ENCODE results near the gene TRMT44. TPM values are rescaled to one million over a fixed set of nuclear protein-coding genes. Genes with fewer than 3 reads are reported as not detected.

The TRMT44 gene
- total RNA-seq, 1 experiment from 2014 or later = 25.8 TPM

DNA sequence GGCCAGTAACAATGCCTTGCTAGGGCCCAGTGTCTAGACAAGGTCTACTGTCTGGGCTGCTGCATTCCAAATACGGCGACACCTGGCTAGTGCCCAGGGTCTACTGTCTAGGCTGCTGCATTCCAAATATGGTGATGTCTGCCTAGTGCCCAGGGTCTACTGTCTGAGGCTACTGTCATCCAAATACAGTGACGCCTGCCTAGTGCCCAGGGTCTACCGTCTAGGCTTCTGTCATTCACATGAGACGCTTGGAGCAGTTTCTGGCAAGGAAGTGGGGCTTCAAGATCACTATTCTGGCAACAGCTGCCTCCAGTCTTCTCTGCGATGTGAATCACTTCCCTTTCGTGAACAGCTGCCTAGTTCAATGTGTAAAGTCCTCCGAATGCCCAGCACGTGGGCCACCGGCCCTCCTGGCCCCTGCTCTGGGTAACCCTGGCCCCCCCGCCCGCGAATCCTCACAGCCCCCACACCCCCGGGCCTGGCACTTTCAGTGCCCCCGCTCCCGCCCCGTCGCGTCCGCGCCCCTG is 12.8 kb upstream of the TRMT44 start:
- no peak for TF ChIP-seq ELF1 (IDR thresholded peaks at IDR 0.05; ENCODE audit: borderline replicate concordance, low read depth)
- peak; percentile 60; the same call in 1 of the 2 replicates for TF ChIP-seq SRF (IDR thresholded peaks at IDR 0.05; ENCODE audit: low read depth)
- Histone ChIP-seq H3K9ac (ENCODE audit: low read length) (peak overlapping the region; percentile 78), H3K79me2 (ENCODE audit: insufficient read depth, low read length) (no peaks in the 10 kb centered on the region), H3K9me3 (ENCODE audit: control insufficient read depth in 1 of 2, insufficient read depth in 1 of 2, low read depth in 1 of 2, low read length in 2 of 2) (no peaks in the 10 kb centered on the region), H3K36me3 (ENCODE audit: control insufficient read depth in 1 of 2, insufficient read depth in 2 of 2, low read length in 2 of 2) (no peaks in the 10 kb centered on the region), H2AFZ (ENCODE audit: low read depth, low read length, poor library complexity, severe bottlenecking) (no peak overlapping the region), H3K27me3 (ENCODE audit: insufficient read depth, low read length) (no peaks in the 10 kb centered on the region), H3K4me3 (replicated peaks in 1 of 2; ENCODE audit: low read depth in 1 of 2, low read length in 2 of 2) (peak overlapping the region; percentile 78 to 81), H3K4me2 (ENCODE audit: low read length) (peak overlapping the region; percentile 95), H3K4me1 (ENCODE audit: control insufficient read depth in 1 of 2, insufficient read depth in 2 of 2, low read length in 2 of 2) (peaks cover 5 to 16% of the 10 kb centered on the region in 2 experiments; a peak in 2 of 4 replicates), H3K9me2 (ENCODE audit: insufficient read depth) (no peaks in the 10 kb centered on the region), H4K20me1 (ENCODE audit: insufficient read depth) (no peaks in the 10 kb centered on the region), H3K27ac (ENCODE audit: low read depth, low read length) (no peak overlapping the region; the same call in 1 of the 2 replicates)
- ChIA-PET POLR2A (interaction anchor here (0.7 to 0.8 kb wide), 2 partner anchors 8 to 13 kb away, joined by 3 read pairs; partner anchors contain the start of genes ACOX3 and TRMT44), CTCF (interaction anchor here (1.2 to 1.6 kb wide), 3 partner anchors 17 to 119 kb away, joined by 4 to 10 read pairs (median 5); no protein-coding TSS in a partner anchor), RAD21 (ENCODE audit: low non-redundant PET in 1 of 2, low total read pairs in 2 of 2, uncharacterized antibody in 2 of 2, unreplicated experiment in 2 of 2) (no interaction called here)
- DNase-seq (ENCODE audit: low read depth, low spot score) = no peak
- no TSS peak for BruUV-seq (replicated peaks)
- ATAC-seq = peak; percentile 33
- intact Hi-C loops (cut with micrococcal nuclease) = loop anchor here (1.0 kb wide), 1 partner anchor 12 kb away; the partner anchor contains the start of genes ACOX3 and TRMT44

DNA sequence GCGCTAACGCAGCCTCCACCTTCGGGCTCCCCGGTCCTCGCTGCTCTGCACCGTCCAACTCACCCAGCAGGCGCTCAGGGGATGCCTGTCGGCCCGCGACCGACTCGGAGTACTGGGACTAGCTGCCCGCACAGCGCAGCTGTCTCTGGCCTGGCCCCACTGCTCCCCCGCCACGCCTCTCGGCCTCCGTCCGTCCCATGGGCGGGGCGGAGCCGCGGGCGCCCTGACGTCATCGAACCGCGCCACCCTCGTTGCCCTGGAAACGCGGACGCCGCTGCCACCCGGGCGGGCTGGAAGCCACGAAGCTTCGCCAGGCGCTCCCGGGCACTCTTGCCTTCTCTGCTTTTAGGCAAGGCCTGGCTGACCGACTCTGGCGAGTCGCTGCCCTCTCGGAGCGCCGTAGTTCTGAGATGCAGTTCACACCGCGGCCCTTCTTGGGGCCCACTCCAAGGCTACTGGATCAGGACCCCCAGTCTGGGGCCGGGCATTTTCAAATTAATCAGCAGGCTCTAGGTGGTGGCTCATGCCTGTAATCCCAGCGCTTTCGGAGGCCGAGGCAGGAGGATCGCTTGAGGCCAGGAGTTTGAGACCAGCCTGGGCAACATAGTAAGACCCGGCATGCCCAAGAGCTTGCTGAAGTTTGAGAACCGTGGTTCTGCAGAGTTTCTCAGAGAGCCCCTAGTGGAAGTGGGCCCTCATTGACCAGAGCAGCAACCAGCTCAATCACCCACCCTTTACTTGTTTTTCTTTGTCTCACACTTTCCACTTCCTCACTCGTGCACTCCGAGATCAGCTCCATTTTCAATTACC is 12.1 kb upstream of the TRMT44 start:
- Histone ChIP-seq H3K36me3 (ENCODE audit: control insufficient read depth in 1 of 2, insufficient read depth in 2 of 2, low read length in 2 of 2) (no peaks in the 10 kb centered on the region), H3K27ac (ENCODE audit: low read depth, low read length) (no peak overlapping the region; the same call in 1 of the 2 replicates), H3K9me3 (ENCODE audit: control insufficient read depth in 1 of 2, insufficient read depth in 1 of 2, low read depth in 1 of 2, low read length in 2 of 2) (no peaks in the 10 kb centered on the region), H3K4me3 (replicated peaks in 1 of 2; ENCODE audit: low read depth in 1 of 2, low read length in 2 of 2) (peak overlapping the region; percentile 78 to 81), H3K4me1 (ENCODE audit: control insufficient read depth in 1 of 2, insufficient read depth in 2 of 2, low read length in 2 of 2) (peaks cover 5 to 16% of the 10 kb centered on the region in 2 experiments; a peak in 2 of 4 replicates), H3K79me2 (ENCODE audit: insufficient read depth, low read length) (no peaks in the 10 kb centered on the region), H2AFZ (ENCODE audit: low read depth, low read length, poor library complexity, severe bottlenecking) (no peak overlapping the region), H3K9me2 (ENCODE audit: insufficient read depth) (no peaks in the 10 kb centered on the region), H3K27me3 (ENCODE audit: insufficient read depth, low read length) (no peaks in the 10 kb centered on the region), H3K9ac (ENCODE audit: low read length) (peak overlapping the region; percentile 78), H4K20me1 (ENCODE audit: insufficient read depth) (no peaks in the 10 kb centered on the region), H3K4me2 (ENCODE audit: low read length) (peak overlapping the region; percentile 95)
- ATAC-seq (peak; percentile 93), DNase-seq (ENCODE audit: low read depth, low spot score) (peak; percentile 63)
- POLR2A ChIA-PET = interaction anchor here (0.7 to 1.1 kb wide), 3 partner anchors 9 to 12 kb away, joined by 3 read pairs; partner anchors contain the start of genes ACOX3 and TRMT44
- intact Hi-C loops (cut with micrococcal nuclease) = loop anchor here (1.0 kb wide), 1 partner anchor 12 kb away; the partner anchor contains the start of genes ACOX3 and TRMT44
- CTCF ChIA-PET = interaction anchor here (0.6 to 1.6 kb wide), 5 partner anchors 11 to 161 kb away, joined by 3 to 10 read pairs (median 5); no protein-coding TSS in a partner anchor
- RAD21 ChIA-PET (ENCODE audit: low non-redundant PET in 1 of 2, low total read pairs in 2 of 2, uncharacterized antibody in 2 of 2, unreplicated experiment in 2 of 2) = no interaction called here
- BruUV-seq (replicated peaks) = no TSS peak
- peak; percentile 93 for TF ChIP-seq SRF (IDR thresholded peaks at IDR 0.05; ENCODE audit: low read depth)
- TF ChIP-seq JUND (IDR thresholded peaks at IDR 0.05) = no peak
- TF ChIP-seq, protein P1, sequence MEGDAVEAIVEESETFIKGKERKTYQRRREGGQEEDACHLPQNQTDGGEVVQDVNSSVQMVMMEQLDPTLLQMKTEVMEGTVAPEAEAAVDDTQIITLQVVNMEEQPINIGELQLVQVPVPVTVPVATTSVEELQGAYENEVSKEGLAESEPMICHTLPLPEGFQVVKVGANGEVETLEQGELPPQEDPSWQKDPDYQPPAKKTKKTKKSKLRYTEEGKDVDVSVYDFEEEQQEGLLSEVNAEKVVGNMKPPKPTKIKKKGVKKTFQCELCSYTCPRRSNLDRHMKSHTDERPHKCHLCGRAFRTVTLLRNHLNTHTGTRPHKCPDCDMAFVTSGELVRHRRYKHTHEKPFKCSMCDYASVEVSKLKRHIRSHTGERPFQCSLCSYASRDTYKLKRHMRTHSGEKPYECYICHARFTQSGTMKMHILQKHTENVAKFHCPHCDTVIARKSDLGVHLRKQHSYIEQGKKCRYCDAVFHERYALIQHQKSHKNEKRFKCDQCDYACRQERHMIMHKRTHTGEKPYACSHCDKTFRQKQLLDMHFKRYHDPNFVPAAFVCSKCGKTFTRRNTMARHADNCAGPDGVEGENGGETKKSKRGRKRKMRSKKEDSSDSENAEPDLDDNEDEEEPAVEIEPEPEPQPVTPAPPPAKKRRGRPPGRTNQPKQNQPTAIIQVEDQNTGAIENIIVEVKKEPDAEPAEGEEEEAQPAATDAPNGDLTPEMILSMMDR (IDR thresholded peaks at IDR 0.05 in 2 of 3, conservative IDR thresholded peaks at IDR 0.05 in 1 of 3; ENCODE audit: borderline replicate concordance in 1 of 3, insufficient read depth in 1 of 3, low read depth in 2 of 3, low read length in 2 of 3) = peak; percentile 7 to 62 (median 53); a peak in 4 of 6 replicates
- peak; percentile 38 for TF ChIP-seq POLR2A (IDR thresholded peaks at IDR 0.05; ENCODE audit: borderline replicate concordance, extremely low read depth, insufficient read depth, insufficient read length)
- TF ChIP-seq, protein P2, sequence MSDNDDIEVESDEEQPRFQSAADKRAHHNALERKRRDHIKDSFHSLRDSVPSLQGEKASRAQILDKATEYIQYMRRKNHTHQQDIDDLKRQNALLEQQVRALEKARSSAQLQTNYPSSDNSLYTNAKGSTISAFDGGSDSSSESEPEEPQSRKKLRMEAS (IDR thresholded peaks at IDR 0.05) = peak; percentile 69
- peak; percentile 6 for TF ChIP-seq TCF7L2 (IDR thresholded peaks at IDR 0.05; ENCODE audit: borderline replicate concordance, extremely low read depth, insufficient read depth, insufficient read length)
- TF ChIP-seq, protein P3, sequence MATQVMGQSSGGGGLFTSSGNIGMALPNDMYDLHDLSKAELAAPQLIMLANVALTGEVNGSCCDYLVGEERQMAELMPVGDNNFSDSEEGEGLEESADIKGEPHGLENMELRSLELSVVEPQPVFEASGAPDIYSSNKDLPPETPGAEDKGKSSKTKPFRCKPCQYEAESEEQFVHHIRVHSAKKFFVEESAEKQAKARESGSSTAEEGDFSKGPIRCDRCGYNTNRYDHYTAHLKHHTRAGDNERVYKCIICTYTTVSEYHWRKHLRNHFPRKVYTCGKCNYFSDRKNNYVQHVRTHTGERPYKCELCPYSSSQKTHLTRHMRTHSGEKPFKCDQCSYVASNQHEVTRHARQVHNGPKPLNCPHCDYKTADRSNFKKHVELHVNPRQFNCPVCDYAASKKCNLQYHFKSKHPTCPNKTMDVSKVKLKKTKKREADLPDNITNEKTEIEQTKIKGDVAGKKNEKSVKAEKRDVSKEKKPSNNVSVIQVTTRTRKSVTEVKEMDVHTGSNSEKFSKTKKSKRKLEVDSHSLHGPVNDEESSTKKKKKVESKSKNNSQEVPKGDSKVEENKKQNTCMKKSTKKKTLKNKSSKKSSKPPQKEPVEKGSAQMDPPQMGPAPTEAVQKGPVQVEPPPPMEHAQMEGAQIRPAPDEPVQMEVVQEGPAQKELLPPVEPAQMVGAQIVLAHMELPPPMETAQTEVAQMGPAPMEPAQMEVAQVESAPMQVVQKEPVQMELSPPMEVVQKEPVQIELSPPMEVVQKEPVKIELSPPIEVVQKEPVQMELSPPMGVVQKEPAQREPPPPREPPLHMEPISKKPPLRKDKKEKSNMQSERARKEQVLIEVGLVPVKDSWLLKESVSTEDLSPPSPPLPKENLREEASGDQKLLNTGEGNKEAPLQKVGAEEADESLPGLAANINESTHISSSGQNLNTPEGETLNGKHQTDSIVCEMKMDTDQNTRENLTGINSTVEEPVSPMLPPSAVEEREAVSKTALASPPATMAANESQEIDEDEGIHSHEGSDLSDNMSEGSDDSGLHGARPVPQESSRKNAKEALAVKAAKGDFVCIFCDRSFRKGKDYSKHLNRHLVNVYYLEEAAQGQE (IDR thresholded peaks at IDR 0.05; ENCODE audit: low read depth) = no peak
- no peak for TF ChIP-seq RAD21 (IDR thresholded peaks at IDR 0.05; ENCODE audit: low read depth)
- TF ChIP-seq EGR1 (IDR thresholded peaks at IDR 0.05; ENCODE audit: low read depth) = no peak
- TF ChIP-seq ZNF274 (IDR thresholded peaks at IDR 0.05; ENCODE audit: low read depth, low read length) = no peak
